HG02588 (cell line): Measurements from ENCODE around the gene PHLDA2.

Experiments
- ATAC-seq: cut with Tn5 transposase; IDR thresholded peaks from one replicate; pipeline ENCODE4 v1.9.1; 2021; ENCODE audit warnings: mild to moderate bottlenecking, moderate library complexity; ENCODE audit not compliant: unreplicated experiment

PHLDA2 gene

DNA sequence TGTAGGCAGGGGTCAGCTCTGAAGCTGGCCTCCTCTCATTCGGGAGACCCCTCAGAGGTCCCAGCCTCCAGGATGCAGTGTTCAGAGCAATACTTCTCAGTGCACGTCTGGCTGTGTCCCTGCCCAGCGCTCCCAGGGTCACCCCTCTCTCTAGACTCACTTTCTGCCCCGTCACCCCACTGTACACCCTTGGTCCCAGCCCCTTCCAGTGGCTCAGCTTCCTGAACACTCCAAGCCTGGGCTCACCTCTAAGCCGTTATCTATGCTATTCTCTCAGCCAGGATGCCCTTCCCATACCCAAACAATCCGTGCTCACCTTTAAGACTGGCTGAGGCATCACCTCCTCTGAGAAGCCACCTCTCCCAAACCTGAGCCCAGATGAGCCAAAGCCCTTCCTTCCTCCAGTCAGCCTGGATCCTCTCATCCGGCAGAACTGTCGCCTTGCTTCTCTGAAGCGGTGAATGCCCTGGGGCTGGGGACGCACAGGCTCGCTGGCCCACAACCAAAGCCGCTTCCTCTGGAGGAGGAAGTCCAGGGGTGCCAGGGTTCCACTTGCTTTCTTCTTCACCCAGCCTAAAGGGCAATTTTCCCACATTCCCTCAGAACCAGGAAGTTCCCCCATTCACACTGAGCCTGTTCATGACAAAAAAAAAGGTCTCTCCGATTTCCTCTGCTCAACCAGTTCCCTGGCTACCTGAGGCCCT lies 30.0 kb downstream of the PHLDA2 start:
- no peak for ATAC-seq

- no peak for ATAC-seq
These were observed 30.7 kb downstream of the PHLDA2 start for GRCh38 chr11:2898366-2899079.

DNA sequence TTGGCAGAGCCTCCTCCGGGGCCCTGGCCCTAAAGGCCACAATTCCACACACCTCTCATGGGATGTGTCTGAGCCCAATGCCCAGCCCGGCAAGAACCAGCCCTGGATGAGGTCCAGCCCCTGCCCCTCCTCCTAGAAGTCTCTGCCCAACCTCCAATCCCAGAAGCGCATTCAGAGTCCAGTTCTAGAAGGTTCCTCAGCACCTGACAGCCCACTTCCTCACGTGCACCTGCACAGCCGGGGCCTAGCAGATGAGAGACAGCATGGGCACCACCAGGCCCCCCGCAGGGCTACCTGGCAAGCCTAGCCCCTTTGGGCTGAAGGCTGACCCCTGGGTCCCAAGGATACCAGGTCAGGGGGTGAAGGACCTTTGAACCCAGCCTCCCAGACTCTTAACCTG lies 32.2 kb downstream of the PHLDA2 start:
- no peak for ATAC-seq

DNA sequence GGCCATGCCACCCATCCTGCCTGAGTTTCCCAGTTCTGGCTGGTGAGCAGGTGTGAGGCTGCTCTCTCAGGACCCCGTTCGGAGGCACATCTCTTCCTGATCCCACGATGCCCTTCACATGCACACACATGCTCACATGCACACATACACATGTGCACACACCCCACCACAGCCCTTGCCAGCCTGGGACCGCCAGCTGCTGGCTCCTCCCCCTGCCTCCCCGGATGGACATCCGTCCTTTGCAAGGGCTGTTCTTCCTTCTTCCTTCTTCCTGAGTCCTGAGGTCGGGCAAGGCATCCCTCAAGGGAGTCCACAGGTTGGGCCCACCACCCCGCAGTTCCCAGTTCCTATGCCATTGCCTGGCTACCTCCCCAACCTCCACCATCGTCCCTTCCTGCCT lies 33.2 kb downstream of the PHLDA2 start:
- no peak for ATAC-seq

GRCh38 chr11:2893935-2894334 lies 35.3 kb downstream of the PHLDA2 start:
- ATAC-seq = no peak

- ATAC-seq = no peak
These were observed 36.2 kb downstream of the PHLDA2 start for GRCh38 chr11:2892967-2893528.

DNA sequence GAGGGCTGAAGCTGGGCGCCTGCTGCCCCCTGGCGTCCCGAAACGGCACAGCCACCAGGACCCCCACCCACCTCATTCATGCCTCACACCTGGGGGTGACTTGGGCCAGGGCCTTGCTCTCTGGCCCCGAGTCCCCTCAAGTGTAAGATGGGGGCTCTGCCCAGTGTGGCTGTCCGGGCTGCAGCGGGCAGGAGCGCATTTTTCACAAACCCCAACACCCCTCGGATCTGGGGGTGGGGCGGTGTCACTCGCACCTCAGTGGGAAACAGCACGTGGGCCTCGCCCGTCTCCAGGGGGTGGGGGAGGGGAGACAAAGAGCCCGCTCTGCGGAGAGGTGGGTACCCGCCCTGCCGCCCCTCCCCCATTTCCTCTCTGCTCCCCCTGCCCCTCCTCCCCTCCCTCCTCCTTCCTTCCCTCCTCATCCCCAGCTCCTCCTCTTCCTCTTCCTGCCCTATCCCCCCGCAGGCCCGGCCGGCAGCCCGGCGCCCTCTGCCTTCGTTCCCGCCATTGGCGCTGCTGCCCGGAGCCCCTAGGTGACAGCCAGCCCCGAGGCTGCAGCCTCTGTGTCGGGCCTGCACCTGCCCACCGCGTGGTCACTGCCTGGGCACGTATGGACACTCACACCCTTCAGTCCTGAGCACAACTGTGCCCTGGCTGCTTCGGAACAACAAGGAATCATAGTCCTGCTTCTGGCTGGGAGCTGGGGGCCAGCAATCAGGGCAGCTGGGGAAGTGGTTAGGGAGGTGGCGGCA lies 36.8 kb downstream of the PHLDA2 start:
- ATAC-seq = no peak

GRCh38 chr11:2891326-2892214 lies 37.6 kb downstream of the PHLDA2 start:
- no peak for ATAC-seq

DNA sequence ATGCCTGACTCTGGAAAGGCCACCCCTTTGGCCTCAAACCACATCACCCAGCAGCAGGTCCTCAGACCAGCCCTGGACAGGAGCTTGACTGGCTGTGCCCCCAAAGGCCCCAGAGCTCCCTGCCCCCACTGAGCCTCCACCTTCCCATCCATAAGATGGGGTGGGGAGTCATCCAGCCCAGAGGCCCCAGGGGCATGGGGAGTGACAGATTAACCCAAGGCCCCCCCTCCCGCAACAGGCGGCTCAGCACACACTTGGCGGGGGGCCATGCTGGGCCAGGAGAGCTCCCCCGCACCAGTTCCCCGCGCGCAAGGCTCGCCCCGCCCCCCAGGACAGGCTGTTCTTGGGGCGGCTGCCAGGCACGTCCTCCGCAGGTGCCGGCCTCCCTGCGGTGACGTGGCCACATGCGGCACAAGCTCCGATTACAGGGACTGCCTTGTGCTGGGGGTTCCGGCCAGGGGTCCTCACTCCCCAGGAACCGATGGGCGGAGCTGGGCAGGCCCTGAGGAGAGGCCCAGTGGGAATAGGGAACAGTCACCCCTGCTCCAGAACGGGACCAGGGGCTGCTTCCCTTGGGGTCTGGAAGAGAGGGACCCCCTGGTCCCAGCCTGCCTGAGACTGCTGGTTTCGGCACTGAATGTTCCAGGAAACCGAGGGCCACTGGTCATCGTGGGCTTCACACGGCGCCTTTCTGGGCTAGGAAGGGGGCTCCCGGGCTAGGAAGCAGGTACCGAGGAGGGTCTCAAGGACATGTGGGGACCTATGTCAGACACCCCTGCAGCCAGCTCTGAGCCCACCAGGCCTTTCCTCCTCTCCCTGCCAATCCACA lies 38.5 kb downstream of the PHLDA2 start:
- ATAC-seq = no peak

DNA sequence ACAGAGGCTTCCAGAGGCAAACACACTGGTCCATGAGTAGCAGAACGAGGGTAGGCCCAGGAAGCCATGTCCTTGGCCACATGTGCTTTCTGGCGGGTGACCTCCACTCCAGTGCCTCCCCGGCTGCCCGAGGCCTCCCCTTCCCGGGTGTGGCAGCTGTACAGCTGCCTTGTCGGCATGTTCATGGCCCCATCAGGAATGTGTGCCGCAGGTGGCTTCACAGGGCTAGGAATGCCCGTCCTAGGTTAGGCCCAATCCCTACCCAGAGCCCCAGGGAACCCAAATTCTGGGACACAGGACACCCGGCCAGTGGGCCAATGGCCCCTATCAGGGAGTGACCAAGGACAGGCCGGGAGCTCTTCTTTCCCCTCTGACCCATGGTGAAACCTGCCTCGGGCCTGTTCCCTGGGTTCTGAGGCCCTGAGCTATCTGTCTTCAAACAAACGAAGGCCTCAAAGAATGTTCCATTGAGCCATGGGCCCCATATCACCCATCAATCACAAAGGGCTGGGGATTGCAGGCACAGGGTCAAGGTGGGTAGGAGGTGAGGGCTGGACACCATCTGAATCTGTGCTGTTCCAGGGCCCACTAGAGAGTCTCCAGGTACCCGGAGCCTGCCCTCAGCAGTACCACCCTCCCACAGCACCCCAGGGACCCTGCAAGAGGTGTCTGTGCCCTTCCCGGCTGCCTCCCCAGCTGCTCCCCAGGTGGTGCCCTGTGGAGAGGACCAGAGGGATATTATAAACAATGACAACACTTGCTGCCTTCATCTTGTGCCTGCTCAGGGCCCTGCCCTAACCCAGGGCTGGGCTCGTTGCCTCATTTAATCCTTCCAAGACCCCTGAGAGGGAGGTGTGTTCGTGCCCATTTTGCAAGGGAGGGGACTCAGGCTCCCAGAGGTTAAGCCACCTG lies 39.6 kb downstream of the PHLDA2 start:
- no peak for ATAC-seq

- no peak for ATAC-seq
These were observed 40.8 kb downstream of the PHLDA2 start for GRCh38 chr11:2888266-2888968.

GRCh38 chr11:2887515-2888195 lies 41.6 kb downstream of the PHLDA2 start:
- ATAC-seq = no peak

- ATAC-seq = no peak
These were observed 42.3 kb downstream of the PHLDA2 start for GRCh38 chr11:2886936-2887335.

GRCh38 chr11:2886191-2886894 lies 42.9 kb downstream of the PHLDA2 start:
- ATAC-seq = no peak

DNA sequence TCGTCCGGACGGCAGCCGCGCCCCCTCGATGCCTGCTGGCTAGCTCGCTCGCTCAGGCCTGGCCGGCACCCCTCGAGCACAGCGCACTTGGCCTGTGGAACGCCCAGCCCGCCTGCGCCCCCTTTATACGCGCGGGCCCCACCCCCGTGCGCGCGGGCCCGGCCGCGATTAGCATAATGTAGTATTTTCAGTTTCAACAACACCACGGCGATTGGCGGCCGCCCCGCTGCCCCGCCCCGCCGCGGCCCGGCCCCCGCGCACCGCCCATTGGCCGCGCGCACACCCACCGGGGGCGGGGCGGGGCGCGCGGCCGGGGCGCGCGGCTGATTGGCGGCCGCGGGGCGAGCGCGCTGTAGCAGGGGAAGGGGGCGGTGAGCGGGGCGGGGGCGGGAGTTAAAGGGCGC lies 43.5 kb downstream of the PHLDA2 start, which contains the start of gene CDKN1C:
Gene CDKN1C, minus strand, starts transcription at position 98 of the 404 bp plus-strand sequence. CDS start 319 bp downstream, outside the sequence.
- ATAC-seq = peak; percentile 77

DNA sequence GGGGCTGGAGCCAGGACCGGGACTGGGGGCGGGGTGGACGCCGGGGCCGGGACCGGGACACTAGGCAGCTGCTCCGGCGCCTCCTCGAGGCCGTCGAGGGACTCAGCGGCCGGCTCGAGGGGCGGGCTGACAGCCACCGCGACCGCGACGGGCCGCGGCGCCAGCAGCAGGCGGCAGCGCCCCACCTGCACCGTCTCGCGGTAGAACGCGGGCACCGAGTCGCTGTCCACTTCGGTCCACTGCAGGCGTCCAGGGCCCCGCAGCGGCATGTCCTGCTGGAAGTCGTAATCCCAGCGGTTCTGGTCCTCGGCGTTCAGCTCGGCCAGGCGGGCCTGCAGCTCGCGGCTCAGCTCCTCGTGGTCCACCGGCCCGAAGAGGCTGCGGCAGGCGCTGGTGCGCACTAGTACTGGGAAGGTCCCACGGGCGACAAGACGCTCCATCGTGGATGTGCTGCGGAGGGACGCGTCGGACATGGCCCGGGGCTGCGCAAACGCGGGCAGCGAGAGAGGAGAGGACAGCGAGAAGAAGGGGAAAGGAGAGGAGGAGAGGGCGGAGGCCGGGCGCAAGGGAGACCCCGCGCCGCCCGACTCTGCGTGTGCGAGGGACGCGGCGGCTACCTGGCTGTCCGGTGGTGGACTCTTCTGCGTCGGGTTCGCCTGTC lies 44.1 kb downstream of the PHLDA2 start:
- no peak for ATAC-seq
